GM19328 (cell line): ENCODE data around the gene C19orf67.

Experiments used
- ATAC-seq: cut with Tn5 transposase; IDR thresholded peaks from one replicate; pipeline ENCODE4 v1.9.1; 2021; ENCODE audit warnings: mild to moderate bottlenecking, moderate library complexity; ENCODE audit not compliant: unreplicated experiment

C19orf67 gene

GRCh38 chr19:14110650-14111049, 25.1 kb upstream of the C19orf67 start:
- no peak for ATAC-seq

- ATAC-seq = no peak
Observed at GRCh38 chr19:14107581-14108461, 22.2 kb upstream of the C19orf67 start.

GRCh38 chr19:14106840-14107239, 21.3 kb upstream of the C19orf67 start:
- no peak for ATAC-seq

GRCh38 chr19:14105680-14106079, 20.1 kb upstream of the C19orf67 start:
- no peak for ATAC-seq

- no peak for ATAC-seq
Observed at GRCh38 chr19:14103310-14103709, 17.7 kb upstream of the C19orf67 start.

GRCh38 chr19:14102756-14103155, 17.2 kb upstream of the C19orf67 start:
- no peak for ATAC-seq

GRCh38 chr19:14102102-14102696, 16.6 kb upstream of the C19orf67 start:
- ATAC-seq = no peak

GRCh38 chr19:14101003-14101545, 15.5 kb upstream of the C19orf67 start:
- ATAC-seq = no peak

- no peak for ATAC-seq
Observed at GRCh38 chr19:14097532-14098151, 12.1 kb upstream of the C19orf67 start.

GRCh38 chr19:14096272-14096992, 10.8 kb upstream of the C19orf67 start:
- no peak for ATAC-seq

- no peak for ATAC-seq
Observed at GRCh38 chr19:14094854-14095253, 9.3 kb upstream of the C19orf67 start.

- ATAC-seq = no peak
Observed at GRCh38 chr19:14093117-14093823, 7.7 kb upstream of the C19orf67 start.

- no peak for ATAC-seq
Observed at GRCh38 chr19:14091813-14092462, 6.4 kb upstream of the C19orf67 start.

- peak; percentile 63 for ATAC-seq
Observed at GRCh38 chr19:14091081-14091812, 5.7 kb upstream of the C19orf67 start.

GRCh38 chr19:14090509-14091080, 5.0 kb upstream of the C19orf67 start, which contains the start of gene SAMD1:
Gene SAMD1 (minus strand): TSS chr19:14090751.
- ATAC-seq = peak; percentile 36

GRCh38 chr19:14089662-14090508, 4.3 kb upstream of the C19orf67 start:
- no peak for ATAC-seq

- no peak for ATAC-seq
Observed at GRCh38 chr19:14089412-14089661, 3.8 kb upstream of the C19orf67 start.
